Activated CD4-positive, CD25-positive, alpha-beta regulatory T cell treated with anti-CD3 and anti-CD28 coated beads, Interleukin-2, amount 50 U/mL, for 16 hours (primary cell): Measurements from ENCODE around the gene HPS1.
"Not testable (repeated sequence)": the region's sequence is repeated elsewhere in the genome, so short reads cannot be mapped to it uniquely, and the experiment has no call there.

ENCODE experiments used
- DNase-seq: peaks from one replicate; pipeline ENCODE4 v3.0.0-alpha.2; 2020; ENCODE audit warnings: low read depth, low spot score

Gene HPS1

GRCh38 chr10:98391065-98391464 is 55.7 kb downstream of the HPS1 start:
- no peak for DNase-seq

- DNase-seq = no peak
Measured at GRCh38 chr10:98390406-98390805, 56.3 kb downstream of the HPS1 start.

- no peak for DNase-seq
Measured at GRCh38 chr10:98389398-98389797, 57.3 kb downstream of the HPS1 start.

GRCh38 chr10:98388101-98388655 is 58.6 kb downstream of the HPS1 start:
- no peak for DNase-seq

DNA sequence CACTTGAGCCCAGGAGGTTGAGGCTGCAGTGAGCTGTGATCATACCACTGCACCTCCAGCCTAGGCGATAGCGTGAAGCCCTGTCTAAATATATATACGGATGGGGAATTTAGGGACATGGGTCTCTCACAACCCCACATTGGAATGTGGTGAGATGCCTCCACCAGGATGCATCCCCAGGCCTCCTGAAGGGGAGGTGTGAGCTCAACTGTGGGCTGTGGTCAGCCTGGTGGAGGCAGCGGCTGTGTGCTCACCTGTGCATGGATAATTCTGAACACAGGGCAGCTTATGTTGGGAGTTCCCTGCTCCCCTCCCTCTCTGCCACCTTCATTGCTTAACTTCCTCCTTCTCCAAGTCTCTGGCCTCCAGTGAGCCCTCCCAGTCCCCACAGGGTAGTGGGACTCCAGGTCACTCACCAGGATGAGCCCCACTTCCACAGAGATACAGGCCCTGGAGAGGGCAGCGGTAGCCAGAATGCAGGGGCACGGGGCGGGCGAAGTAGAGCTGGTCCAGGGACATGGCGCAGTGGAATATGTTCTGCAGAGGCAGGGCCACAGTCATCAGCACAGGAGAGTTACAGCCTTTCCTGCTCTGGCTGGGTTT is 62.1 kb downstream of the HPS1 start:
- DNase-seq = no peak

DNA sequence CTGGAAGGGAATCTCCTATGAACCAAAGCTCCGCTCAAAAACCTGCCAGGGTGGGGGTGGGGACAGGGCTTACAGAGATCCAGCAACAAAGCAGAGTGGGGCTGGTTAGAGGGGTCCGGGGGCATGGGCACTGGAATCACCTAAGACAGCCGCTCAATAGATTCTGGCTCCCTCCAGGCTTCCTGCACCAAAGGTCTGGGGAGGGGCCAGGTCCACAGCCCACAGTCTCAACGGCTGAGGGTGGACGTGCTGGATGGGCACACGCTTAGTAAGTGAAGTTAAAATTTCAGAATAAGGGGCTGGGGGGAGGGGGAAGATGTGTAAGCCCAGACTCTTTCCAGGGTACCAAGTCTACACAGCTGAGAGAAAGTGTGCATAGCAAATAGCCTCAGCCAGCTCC is 62.9 kb downstream of the HPS1 start:
- DNase-seq = no peak

DNA sequence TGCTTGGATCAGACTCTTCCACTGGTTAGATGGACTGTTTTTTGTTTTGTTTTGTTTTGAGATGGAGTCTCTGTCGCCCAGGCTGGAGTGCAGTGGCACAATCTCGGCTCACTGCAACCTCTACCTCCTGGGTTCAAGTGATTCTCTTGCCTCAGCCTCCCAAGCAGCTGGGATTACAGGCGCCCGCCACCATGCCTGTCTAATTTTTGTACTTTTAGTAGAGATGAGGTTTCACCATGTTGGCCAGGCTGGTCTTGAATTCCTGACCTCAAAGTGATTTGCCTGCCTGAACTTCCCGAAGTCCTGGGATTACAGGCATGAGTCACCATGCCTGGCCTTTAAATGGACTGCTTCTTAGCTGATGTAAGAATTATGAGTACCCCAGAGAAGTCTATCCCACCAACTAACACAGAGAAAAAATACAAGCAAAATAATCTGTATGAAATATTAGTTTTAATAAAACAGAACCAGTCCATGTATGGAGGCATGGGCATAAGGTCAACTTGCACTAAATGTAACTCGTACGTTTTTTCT is 63.5 kb downstream of the HPS1 start:
- not testable (repeated sequence) for DNase-seq

GRCh38 chr10:98382691-98383101 is 64.0 kb downstream of the HPS1 start:
- DNase-seq = no peak

- DNase-seq = no peak
Measured at GRCh38 chr10:98380493-98381339, 66.0 kb downstream of the HPS1 start.

- no peak for DNase-seq
Measured at GRCh38 chr10:98378722-98379121, 68.0 kb downstream of the HPS1 start.

- no peak for DNase-seq
Measured at GRCh38 chr10:98377536-98377935, 69.2 kb downstream of the HPS1 start.

DNA sequence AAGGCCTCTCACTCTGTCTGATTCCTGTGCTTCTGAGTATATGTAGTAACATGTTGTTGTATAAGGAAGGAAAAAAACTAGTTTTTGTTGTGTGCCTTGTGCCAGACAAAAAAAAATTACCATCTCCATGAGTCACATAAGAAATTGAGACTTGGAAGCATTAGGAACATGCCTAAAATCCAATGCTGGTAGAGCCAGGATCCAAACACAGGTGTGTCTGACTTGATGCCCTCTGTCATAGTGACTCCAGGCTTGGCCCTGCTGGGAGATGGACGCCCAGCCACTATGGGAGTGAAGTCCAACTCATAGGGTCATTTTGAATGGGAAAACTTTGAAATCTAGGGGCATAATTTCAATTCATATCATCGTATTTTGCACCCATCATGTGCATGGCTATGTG is 69.7 kb downstream of the HPS1 start:
- DNase-seq = no peak

DNA sequence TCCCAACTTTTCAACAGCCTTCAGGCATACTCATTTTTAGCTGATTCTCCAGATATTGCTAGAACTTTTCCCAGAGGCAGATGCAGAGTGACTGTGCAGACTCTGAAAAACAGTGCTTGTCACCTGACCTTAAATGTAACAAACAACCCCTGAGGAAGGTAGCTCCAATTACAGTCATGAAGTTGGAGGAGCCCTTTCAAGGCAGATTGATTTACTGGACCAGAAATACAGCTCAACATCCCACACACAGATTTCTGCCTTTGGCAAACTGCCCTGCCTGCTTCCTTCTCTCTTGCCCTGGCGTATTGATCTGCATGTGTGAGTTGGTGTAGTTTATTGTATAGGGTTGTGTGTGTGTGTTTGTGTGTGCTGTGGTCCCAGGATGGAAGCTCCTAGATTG is 70.2 kb downstream of the HPS1 start:
- no peak for DNase-seq

DNA sequence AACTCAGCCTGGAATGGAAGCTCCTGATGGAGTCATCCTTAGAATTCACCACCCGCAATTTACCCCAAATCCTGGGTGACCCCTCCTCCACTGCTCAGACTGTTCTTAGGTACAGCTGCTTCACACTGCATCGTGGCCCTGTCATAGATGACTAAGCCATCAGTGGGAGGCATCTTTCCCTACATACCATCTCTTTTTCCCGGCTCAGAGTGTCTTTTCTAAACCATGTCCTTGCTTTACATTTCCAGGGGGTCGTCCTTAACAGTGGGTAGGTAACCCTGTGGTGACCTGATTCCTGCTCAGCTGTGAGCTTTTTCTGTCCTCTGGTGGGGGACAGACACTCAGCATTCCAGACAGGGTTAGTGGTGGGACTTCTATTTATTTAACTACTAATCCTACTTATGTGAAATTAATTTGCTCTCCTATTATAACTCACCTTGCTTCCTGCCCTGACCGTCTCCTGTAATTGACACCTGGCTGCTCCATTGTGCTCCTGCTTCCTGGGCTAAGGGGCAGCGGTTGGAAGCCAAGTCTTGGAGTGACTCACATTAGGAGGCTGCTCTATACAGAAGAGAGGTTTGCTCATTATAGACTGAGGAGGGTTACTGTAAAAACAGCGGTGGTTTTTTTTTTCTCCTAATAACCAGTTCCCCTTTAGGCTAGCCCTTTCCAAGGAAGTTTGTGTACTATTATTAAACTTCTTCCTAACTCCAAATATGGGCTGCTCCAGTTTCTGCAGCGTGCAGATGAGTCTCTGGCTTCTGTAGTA is 72.3 kb downstream of the HPS1 start:
- DNase-seq = no peak

GRCh38 chr10:98373260-98374040 is 73.3 kb downstream of the HPS1 start:
- no peak for DNase-seq

DNA sequence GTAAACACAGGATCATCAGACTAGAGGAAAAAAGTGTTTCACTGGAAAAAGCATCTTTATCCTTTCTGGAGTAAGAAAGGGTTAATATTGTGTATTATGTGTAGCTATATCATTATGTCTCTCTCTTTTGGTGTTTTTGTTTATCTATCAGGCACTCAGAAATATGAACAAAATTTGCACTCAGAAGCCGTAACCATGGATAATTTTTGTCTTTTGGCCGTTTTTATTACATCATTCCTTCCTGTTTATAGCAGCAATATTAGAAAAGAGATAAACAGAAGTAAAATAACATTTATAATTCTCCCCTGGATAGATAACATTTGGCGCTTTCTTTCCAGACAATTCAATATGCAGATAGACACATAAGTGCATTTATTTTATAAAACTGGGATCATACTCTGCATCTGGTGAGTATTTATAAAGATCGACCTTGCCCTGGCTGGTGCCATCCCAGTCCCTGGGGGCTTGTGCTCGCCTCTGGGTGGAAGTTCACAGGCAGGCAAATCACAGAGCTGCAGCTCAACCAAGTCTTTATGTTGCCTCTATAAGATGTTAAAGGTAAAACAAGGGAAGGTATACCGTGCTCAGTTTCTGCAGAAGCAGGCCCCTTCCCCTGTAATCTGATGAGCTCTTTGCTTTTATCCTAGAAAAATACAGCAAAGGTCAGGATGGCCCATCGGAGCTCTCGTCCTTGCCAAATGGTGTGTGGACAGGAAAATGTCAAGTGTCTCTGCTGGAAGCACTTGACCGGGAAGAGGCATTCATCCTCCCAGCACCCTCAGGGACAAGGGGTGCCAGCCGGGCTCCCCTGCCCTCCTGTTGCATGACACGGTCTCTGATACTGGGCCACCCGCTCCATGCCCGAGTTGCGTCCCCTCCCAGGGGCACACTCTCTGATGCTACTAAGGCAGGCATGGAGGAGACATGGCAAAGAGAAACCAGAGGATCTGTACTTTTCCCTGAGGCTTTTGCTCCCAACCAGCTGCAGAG is 75.6 kb downstream of the HPS1 start:
- no peak for DNase-seq

DNA sequence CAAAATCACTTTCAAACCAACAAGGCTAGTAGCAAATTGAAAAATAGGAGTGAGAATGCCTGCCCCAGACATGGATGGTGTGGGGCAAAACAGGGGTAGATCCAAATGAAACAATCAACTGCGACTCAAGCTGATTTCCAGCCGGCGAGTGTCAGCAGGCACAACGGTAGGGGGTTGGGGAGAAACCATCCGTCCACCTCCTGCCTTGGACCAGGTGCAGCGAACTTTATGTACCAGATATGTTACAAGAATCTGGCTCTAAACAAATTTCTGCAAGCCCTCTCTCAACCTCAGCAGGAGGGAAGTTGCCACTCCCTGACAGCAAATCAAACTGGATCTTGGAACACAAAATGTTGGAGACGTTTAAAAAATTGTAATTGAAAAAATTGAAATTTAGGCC is 76.9 kb downstream of the HPS1 start:
- DNase-seq = no peak

DNA sequence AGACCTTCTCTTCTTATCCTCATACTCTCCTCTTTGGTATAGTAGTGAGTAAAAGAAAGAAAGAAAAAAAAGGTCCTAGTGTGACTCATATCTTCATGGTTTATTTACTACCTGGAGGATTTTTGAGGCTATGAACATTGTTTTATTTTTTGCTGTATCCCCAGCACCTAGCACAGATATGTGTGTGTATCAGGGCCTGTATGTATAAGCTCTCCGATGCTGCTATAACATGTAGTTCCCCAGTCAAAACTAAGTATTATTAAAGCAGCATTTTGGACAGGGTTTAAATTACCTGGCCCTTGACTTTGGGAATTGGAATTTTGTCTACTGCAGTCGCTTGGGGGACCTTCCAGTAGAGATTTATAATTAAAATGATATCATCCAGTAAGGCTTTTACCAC is 78.1 kb downstream of the HPS1 start:
- no peak for DNase-seq

DNA sequence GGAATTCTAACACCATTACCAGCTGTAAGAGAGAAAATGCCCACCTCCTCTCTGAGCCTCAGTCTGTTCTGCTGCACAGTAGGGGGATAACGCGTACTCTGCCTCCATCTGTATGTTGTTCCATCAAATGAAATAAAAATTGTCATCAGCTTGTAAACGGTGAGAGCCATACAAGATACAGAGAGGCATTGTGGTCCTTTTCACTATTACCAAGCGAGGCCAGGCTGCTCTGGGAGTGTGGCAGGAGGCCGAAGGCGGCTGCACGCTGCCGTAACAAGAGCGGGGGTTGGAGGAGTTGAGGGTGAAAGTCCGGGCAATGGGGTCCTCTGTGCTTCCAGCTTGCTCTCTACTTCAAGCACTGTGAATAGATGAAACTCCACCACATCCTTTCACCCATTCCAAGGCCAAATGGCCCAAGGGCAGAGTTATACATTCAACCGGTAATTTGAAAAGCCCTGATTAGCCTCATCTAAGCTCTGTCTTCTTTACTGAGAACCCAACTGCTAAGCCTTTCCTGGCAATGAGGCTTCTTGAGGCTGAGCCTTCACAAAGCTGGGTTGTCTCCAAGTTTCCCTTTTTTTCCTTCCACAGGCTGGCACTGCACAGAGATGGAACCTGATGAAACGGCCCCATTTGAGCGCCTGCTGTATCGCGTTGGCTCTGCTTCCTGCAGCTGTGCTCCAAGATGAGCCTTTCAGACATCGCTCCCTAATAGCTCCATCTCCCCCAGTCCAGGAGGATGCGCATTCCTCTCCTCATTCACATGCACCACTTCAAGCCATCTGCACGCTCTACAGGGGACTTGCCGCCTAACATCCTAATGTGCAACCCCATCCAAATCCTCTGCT is 78.9 kb downstream of the HPS1 start:
- DNase-seq = no peak
